ENCODE results near the gene WNT10A. TPM values are rescaled to one million over a fixed set of nuclear protein-coding genes. Genes with fewer than 3 reads are reported as not detected.

WNT10A gene
- total RNA-seq, 1 donor, result not detected

GRCh38 chr2:218898109-218898878 lies 17.6 kb downstream of the WNT10A start:
- Histone ChIP-seq H3K4me2 (ENCODE audit: insufficient read depth, low read length) (peak overlapping the region; percentile 53), H2AFZ (ENCODE audit: low read length) (no peak overlapping the region)
- peak; percentile 97 for DNase-seq (ENCODE audit: insufficient read length, low spot score, missing footprints)

GRCh38 chr2:218899147-218899546 lies 18.5 kb downstream of the WNT10A start:
- H3K27ac ChIP-seq (ENCODE audit: low read depth, low read length), result no peak overlapping the region
- no peak for TF ChIP-seq CTCF (IDR thresholded peaks at IDR 0.05; ENCODE audit: extremely low read depth, low read depth, low read length)

More at GRCh38 chr2:218898109-218898878, 17.6 kb downstream of the WNT10A start:
- peak; percentile 83 for TF ChIP-seq CTCF (IDR thresholded peaks at IDR 0.05; ENCODE audit: extremely low read depth, low read depth, low read length)
- Histone ChIP-seq H3K79me2 (ENCODE audit: insufficient read depth, low read length) (no peaks in the 10 kb centered on the region), H3K27ac (ENCODE audit: low read depth, low read length) (no peak overlapping the region), H3K4me3 (ENCODE audit: insufficient read depth, low read length) (peak overlapping the region; percentile 7), H3K27me3 (ENCODE audit: insufficient read depth, low read length) (peaks cover 88% of the 10 kb centered on the region), H3K9me3 (ENCODE audit: low read depth, low read length) (no peaks in the 10 kb centered on the region), H3K4me1 (ENCODE audit: insufficient read depth, low read length) (peaks cover under 1% of the 10 kb centered on the region), H4K20me1 (ENCODE audit: insufficient read depth, low read length) (no peaks in the 10 kb centered on the region), H3K36me3 (ENCODE audit: insufficient read depth, low read length) (no peaks in the 10 kb centered on the region)

GRCh38 chr2:218902427-218902826 lies 21.8 kb downstream of the WNT10A start:
- H3K4me2 ChIP-seq (ENCODE audit: insufficient read depth, low read length), result no peak overlapping the region
- no peaks in the 10 kb centered on the region for H4K20me1 ChIP-seq (ENCODE audit: insufficient read depth, low read length)
- H2AFZ ChIP-seq (ENCODE audit: low read length), result no peak overlapping the region
- H3K4me3 ChIP-seq (ENCODE audit: insufficient read depth, low read length), result no peak overlapping the region
- H3K27me3 ChIP-seq (ENCODE audit: insufficient read depth, low read length), result peaks cover 64% of the 10 kb centered on the region
- no peak overlapping the region for H3K27ac ChIP-seq (ENCODE audit: low read depth, low read length)
- no peak for TF ChIP-seq CTCF (IDR thresholded peaks at IDR 0.05; ENCODE audit: extremely low read depth, low read depth, low read length)
- no peak for DNase-seq (ENCODE audit: insufficient read length, low spot score, missing footprints)
- H3K79me2 ChIP-seq (ENCODE audit: insufficient read depth, low read length), result no peaks in the 10 kb centered on the region
- H3K4me1 ChIP-seq (ENCODE audit: insufficient read depth, low read length), result no peaks in the 10 kb centered on the region
- H3K36me3 ChIP-seq (ENCODE audit: insufficient read depth, low read length), result no peaks in the 10 kb centered on the region
- H3K9me3 ChIP-seq (ENCODE audit: low read depth, low read length), result no peaks in the 10 kb centered on the region

More at GRCh38 chr2:218899147-218899546, 18.5 kb downstream of the WNT10A start:
- Histone ChIP-seq H3K79me2 (ENCODE audit: insufficient read depth, low read length) (no peaks in the 10 kb centered on the region), H2AFZ (ENCODE audit: low read length) (no peak overlapping the region), H3K9me3 (ENCODE audit: low read depth, low read length) (no peaks in the 10 kb centered on the region), H3K4me2 (ENCODE audit: insufficient read depth, low read length) (no peak overlapping the region), H3K36me3 (ENCODE audit: insufficient read depth, low read length) (no peaks in the 10 kb centered on the region), H3K27me3 (ENCODE audit: insufficient read depth, low read length) (peaks cover 83% of the 10 kb centered on the region), H3K4me1 (ENCODE audit: insufficient read depth, low read length) (no peaks in the 10 kb centered on the region), H3K4me3 (ENCODE audit: insufficient read depth, low read length) (no peak overlapping the region), H4K20me1 (ENCODE audit: insufficient read depth, low read length) (no peaks in the 10 kb centered on the region)
- no peak for DNase-seq (ENCODE audit: insufficient read length, low spot score, missing footprints)

GRCh38 chr2:218904176-218904575 lies 23.5 kb downstream of the WNT10A start:
- no peaks in the 10 kb centered on the region for H3K36me3 ChIP-seq (ENCODE audit: insufficient read depth, low read length)
- TF ChIP-seq CTCF (IDR thresholded peaks at IDR 0.05; ENCODE audit: extremely low read depth, low read depth, low read length), result no peak
- H3K27me3 ChIP-seq (ENCODE audit: insufficient read depth, low read length), result peaks cover 46% of the 10 kb centered on the region
- no peak overlapping the region for H3K4me3 ChIP-seq (ENCODE audit: insufficient read depth, low read length)
- H2AFZ ChIP-seq (ENCODE audit: low read length), result no peak overlapping the region
- DNase-seq (ENCODE audit: insufficient read length, low spot score, missing footprints), result no peak
- H3K27ac ChIP-seq (ENCODE audit: low read depth, low read length), result no peak overlapping the region
- no peaks in the 10 kb centered on the region for H4K20me1 ChIP-seq (ENCODE audit: insufficient read depth, low read length)
- H3K4me2 ChIP-seq (ENCODE audit: insufficient read depth, low read length), result no peak overlapping the region
- no peaks in the 10 kb centered on the region for H3K9me3 ChIP-seq (ENCODE audit: low read depth, low read length)
- H3K4me1 ChIP-seq (ENCODE audit: insufficient read depth, low read length), result peaks cover 5% of the 10 kb centered on the region
- H3K79me2 ChIP-seq (ENCODE audit: insufficient read depth, low read length), result no peaks in the 10 kb centered on the region

All from osteoblast (primary cell).